GM18909 (cell line): ENCODE results near the gene C1orf105.

Source experiments
- ATAC-seq: cut with Tn5 transposase; IDR thresholded peaks from one replicate; pipeline ENCODE4 v1.9.1; 2021; ENCODE audit warnings: mild to moderate bottlenecking; ENCODE audit not compliant: unreplicated experiment, poor library complexity

The C1orf105 gene

GRCh38 chr1:172517081-172517480 lies 96.6 kb downstream of the C1orf105 start:
- ATAC-seq: no peak

- ATAC-seq: no peak
Measured at GRCh38 chr1:172517545-172517944, 97.1 kb downstream of the C1orf105 start.
